Stimulated activated naive CD8-positive, alpha-beta T cell treated with anti-CD3 and anti-CD28 coated beads, Interleukin-15, amount 100 ng/mL, for 72 hours (primary cell): Measurements from ENCODE around the gene GLG1.
A peak's percentile ranks its signal among the peaks of the same experiment; 100 is the strongest.

Experiments
- ATAC-seq: fragments of 150-1000 bp; cut with Tn5 transposase; 2 replicates; pipeline ENCODE4 v1.10.0; 2021; ENCODE audit warnings: mild to moderate bottlenecking, moderate library complexity
- DNase-seq, 2 donors: peaks; one replicate each; pipeline ENCODE4 v3.0.0; 2021 to 2022
- H3K27ac Mint-ChIP-seq, 2 donors: one replicate each; pipeline ENCODE4 v1.8.0; 2022; ENCODE audit warnings: mild to moderate bottlenecking in 2 of 2, mixed read lengths in 2 of 2, moderate library complexity in 2 of 2
- H3K27me3 Mint-ChIP-seq: one replicate; pipeline ENCODE4 v1.8.0; 2022; ENCODE audit warnings: mixed read lengths
- H3K4me1 Mint-ChIP-seq: one replicate; pipeline ENCODE4 v1.8.0; 2022; ENCODE audit warnings: mild to moderate bottlenecking, mixed read lengths
- H3K4me3 Mint-ChIP-seq, 2 donors: one replicate each; pipeline ENCODE4 v1.8.0; 2022; ENCODE audit warnings: mild to moderate bottlenecking in 2 of 2, mixed read lengths in 2 of 2, moderate library complexity in 1 of 2
- H3K9me3 Mint-ChIP-seq, 2 donors: one replicate each; pipeline ENCODE4 v1.8.0; 2022; ENCODE audit warnings: mixed read lengths in 2 of 2

Gene GLG1

GRCh38 chr16:74596586-74596985, 10.3 kb downstream of the GLG1 start:
- Mint-ChIP-seq H3K4me1 (peaks cover 65% of the 10 kb centered on the region), H3K9me3 (no peaks in the 10 kb centered on the region)

DNA sequence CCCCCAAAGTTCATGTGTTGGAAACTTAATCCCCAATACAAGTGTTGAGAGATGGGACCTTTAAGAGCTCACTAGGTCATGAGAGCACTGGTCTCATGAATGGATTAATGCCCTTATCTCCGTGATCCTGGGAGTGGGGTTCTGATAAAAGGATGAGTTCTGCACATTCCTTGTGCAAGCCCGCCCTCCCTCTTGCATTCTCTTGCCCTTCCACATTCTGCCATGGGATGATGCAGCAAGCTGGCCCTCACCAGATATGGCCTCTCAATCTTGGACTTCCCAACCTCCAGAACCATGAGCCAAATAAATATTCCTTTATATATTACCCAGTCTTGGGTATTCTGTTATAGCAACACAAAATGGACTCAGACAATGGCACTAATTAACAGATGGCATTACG, 14.1 kb downstream of the GLG1 start:
- H3K27ac Mint-ChIP-seq = no peak overlapping the region
- no peak for ATAC-seq
- H3K27me3 Mint-ChIP-seq = no peaks in the 10 kb centered on the region
- H3K9me3 Mint-ChIP-seq = no peaks in the 10 kb centered on the region
- H3K4me1 Mint-ChIP-seq = peaks cover 55% of the 10 kb centered on the region
- DNase-seq = no peak
- H3K4me3 Mint-ChIP-seq = no peak overlapping the region

More at GRCh38 chr16:74596586-74596985, 10.3 kb downstream of the GLG1 start:
- Mint-ChIP-seq H3K27ac (peak overlapping the region in 1 of 2 donors; percentile 61), H3K27me3 (no peaks in the 10 kb centered on the region), H3K4me3 (no peak overlapping the region)
- no peak for ATAC-seq
- DNase-seq = no peak

GRCh38 chr16:74591876-74592650, 14.9 kb downstream of the GLG1 start:
- ATAC-seq (no peak), DNase-seq (no peak)
- no peak overlapping the region for H3K4me3 Mint-ChIP-seq
- H3K9me3 Mint-ChIP-seq = no peaks in the 10 kb centered on the region
- H3K27ac Mint-ChIP-seq = no peak overlapping the region
- H3K4me1 Mint-ChIP-seq = peaks cover 63% of the 10 kb centered on the region
- no peaks in the 10 kb centered on the region for H3K27me3 Mint-ChIP-seq

- ATAC-seq = no peak
- no peak for DNase-seq
- Mint-ChIP-seq H3K4me3 (no peak overlapping the region), H3K9me3 (no peaks in the 10 kb centered on the region), H3K27ac (peak overlapping the region in 1 of 2 donors; percentile 13), H3K27me3 (no peaks in the 10 kb centered on the region), H3K4me1 (peaks cover 64% of the 10 kb centered on the region)
Measured at GRCh38 chr16:74586948-74587347, 20.0 kb downstream of the GLG1 start.

DNA sequence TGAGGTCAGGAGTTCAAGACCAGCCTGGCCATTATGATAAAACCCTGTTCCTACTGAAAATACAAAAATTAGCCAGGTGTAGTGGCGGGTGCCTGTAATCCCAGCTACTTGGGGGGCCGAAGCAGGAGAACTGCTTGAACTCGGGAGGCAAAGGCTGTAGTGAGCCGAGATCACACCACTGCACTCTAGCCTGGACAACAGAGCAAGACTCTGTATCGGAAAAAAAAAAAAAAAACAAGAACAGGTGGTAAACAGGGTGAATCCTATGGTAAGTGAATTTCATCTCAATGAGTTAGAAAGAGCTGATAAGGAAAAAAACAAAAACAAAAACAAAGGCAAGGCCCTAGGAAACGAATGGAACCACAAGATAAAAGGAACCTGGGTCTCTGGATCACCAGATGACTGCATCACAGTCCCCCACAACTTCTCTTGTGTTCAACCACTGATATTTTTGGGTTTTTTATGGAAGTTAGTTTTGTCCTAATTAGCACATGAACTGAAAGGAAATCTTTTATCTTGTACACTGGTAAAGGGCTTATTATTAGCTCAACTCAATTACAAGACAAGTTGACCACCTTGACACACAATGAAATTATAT, 21.0 kb downstream of the GLG1 start:
- Mint-ChIP-seq H3K4me3 (no peak overlapping the region), H3K9me3 (no peaks in the 10 kb centered on the region), H3K4me1 (peaks cover 65% of the 10 kb centered on the region), H3K27ac (no peak overlapping the region), H3K27me3 (no peaks in the 10 kb centered on the region)
- DNase-seq (no peak), ATAC-seq (no peak)

DNA sequence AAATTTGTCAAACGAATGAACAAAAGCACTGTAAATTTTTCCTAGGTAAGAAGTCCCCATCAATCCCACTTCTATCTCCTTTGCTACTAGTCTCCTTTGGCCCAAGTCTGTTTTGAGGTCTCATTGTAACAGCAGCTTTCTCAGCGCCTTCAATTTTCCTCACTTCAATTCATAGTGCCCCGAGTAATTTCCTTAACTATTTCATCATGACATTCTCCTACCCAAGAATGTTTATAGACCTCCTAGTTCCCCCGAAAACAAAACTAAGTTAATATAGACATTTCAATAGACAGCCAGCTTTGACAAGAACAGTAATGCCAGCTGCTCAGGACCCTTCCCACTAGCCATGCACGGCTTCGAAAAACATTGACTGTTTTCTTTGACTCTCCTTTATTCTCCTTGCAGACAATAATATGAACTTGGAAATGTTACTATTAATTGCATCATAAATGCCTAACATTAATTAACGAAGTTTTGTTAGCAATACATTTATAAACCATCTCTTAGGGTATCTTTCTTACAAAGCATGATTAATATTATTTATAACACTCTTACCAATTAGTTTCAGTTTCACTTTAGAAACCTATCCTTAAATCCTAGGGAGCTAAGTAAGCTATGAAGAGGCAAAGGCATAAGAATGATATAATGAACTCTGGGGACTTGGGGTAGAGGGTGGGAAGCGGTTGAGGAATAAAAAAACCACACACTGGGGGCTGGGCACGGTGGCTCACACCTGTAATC, 22.8 kb downstream of the GLG1 start:
- Mint-ChIP-seq H3K4me3 (no peak overlapping the region), H3K27me3 (no peaks in the 10 kb centered on the region), H3K9me3 (no peaks in the 10 kb centered on the region), H3K27ac (peak overlapping the region; percentile 59 to 81), H3K4me1 (peaks cover 84% of the 10 kb centered on the region)
- ATAC-seq (no peak), DNase-seq (no peak)

DNA sequence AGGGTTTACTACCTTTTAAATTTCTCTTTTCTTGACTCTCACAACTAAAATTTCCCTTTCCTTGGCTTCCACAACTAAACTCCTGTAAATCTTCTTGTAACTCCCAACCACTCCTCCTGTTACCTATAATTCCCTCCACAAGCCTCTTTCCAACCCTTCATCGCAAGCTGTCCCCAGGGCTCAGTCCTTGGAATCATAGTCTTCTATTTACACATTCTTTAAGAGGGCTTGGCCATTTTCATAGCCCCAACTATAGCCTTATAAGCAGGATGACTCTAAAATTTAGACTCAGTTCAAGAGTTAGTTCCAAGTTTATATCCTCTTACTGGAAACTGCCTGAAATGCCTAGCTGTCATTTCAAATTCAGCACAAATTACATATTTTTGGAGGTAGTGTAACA, 23.9 kb downstream of the GLG1 start:
- no peak for DNase-seq
- peak overlapping the region in 1 of 2 donors; percentile 1 for H3K27ac Mint-ChIP-seq
- H3K4me3 Mint-ChIP-seq = no peak overlapping the region
- peaks cover 85% of the 10 kb centered on the region for H3K4me1 Mint-ChIP-seq
- no peaks in the 10 kb centered on the region for H3K27me3 Mint-ChIP-seq
- no peak for ATAC-seq
- H3K9me3 Mint-ChIP-seq = no peaks in the 10 kb centered on the region

DNA sequence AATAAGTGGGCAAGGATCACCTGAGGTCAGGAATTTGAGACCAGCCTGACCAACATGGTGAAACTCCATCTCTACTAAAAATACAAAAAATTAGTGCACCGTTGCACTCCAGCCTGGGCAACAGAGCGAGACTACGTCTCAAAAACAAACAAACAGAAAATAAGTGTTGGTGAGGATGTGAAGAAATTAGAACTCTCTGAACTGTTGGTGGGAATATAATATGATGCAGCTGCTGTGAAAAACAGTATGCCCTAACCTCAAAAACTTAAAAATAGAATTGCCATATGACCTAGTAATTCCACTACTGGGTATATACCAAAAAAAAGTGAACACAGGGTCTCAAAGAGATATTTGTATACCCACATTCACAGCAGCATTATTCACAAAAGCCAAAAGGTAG, 26.1 kb downstream of the GLG1 start:
- H3K9me3 Mint-ChIP-seq = no peaks in the 10 kb centered on the region
- H3K27me3 Mint-ChIP-seq = no peaks in the 10 kb centered on the region
- ATAC-seq (peak; percentile 32), DNase-seq (no peak)
- peak overlapping the region in 1 of 2 donors; percentile 30 for H3K27ac Mint-ChIP-seq
- no peak overlapping the region for H3K4me3 Mint-ChIP-seq
- peaks cover 81% of the 10 kb centered on the region for H3K4me1 Mint-ChIP-seq

GRCh38 chr16:74578838-74579237, 28.1 kb downstream of the GLG1 start:
- no peak for ATAC-seq
- no peak for DNase-seq
- no peaks in the 10 kb centered on the region for H3K9me3 Mint-ChIP-seq
- H3K4me3 Mint-ChIP-seq = peak overlapping the region in 1 of 2 donors; percentile 53
- H3K27me3 Mint-ChIP-seq = no peaks in the 10 kb centered on the region
- H3K4me1 Mint-ChIP-seq = peaks cover 84% of the 10 kb centered on the region
- H3K27ac Mint-ChIP-seq = no peak overlapping the region

- Mint-ChIP-seq H3K27me3 (no peaks in the 10 kb centered on the region), H3K27ac (peak overlapping the region; percentile 40 to 91), H3K9me3 (no peaks in the 10 kb centered on the region), H3K4me3 (peak overlapping the region in 1 of 2 donors; percentile 53), H3K4me1 (peaks cover 84% of the 10 kb centered on the region)
- DNase-seq (no peak), ATAC-seq (no peak)
Measured at GRCh38 chr16:74578433-74578832, 28.5 kb downstream of the GLG1 start.

DNA sequence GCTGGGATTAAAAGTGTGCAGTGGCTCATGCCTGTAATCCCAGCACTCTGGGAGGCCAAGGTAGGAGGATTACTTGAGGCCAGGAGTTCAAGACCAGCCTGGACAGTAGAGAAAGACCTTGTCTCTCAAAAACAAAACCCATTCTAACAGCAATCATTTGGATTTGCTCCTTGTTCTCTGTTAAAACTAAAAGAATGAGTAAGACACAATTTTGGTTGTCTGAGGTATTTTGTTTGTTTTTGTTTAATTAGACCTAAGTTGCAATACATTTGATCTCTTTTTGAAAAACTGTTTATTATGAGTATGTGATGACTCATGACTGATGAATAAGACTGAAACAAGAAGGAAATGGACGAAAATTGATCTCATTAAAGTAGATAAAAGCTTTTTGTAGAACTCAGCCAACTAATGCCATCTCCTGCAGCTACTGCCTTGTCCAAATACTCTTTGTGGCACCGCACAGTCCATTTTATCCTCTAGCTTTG, 29.0 kb downstream of the GLG1 start:
- ATAC-seq (peak; percentile 86), DNase-seq (no peak)
- no peaks in the 10 kb centered on the region for H3K9me3 Mint-ChIP-seq
- peak overlapping the region in 1 of 2 donors; percentile 42 for H3K4me3 Mint-ChIP-seq
- H3K27ac Mint-ChIP-seq = peak overlapping the region; percentile 40 to 91
- peaks cover 81% of the 10 kb centered on the region for H3K4me1 Mint-ChIP-seq
- no peaks in the 10 kb centered on the region for H3K27me3 Mint-ChIP-seq

DNA sequence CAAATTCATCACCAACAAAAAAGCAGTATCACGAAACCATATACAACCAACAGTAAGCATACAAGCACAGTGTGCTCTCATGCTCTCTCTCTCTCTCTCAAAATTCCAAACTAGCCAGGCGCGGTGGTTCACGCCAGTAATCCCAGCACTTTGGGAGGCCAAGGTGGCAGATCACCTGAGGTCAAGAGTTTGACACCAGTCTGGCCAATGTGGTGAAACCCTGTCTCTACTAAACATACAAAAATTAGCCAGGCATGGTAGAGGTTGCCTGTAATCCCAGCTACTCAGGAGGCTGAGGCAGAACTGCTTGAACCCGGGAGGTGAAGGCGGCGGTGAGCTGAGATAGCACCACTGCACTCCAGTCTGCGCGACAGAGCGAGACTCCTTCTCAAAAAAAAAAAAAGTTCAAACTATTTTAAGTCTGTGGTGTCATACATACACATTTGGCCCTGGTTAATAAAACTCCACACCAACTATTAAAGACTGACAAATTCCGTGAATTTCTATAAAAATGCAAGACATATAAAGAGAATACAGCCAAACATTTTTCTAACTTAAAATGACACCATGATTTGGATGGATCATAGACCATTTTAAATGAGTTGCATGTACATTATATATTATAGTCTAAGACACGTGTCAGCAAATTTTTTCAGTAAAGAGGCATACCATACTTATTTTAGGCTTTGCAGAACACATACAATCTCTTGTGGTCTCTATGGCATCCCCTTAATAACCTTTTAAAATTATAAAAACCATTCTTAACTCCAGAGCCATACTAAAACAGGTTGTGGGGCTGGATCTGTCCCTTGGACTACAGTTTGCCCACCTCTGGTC, 30.9 kb downstream of the GLG1 start:
- ATAC-seq = no peak
- Mint-ChIP-seq H3K27ac (peak overlapping the region in 1 of 2 donors; percentile 28), H3K27me3 (no peaks in the 10 kb centered on the region), H3K4me3 (no peak overlapping the region), H3K4me1 (peaks cover 84% of the 10 kb centered on the region), H3K9me3 (no peaks in the 10 kb centered on the region)
- DNase-seq = no peak

- DNase-seq (no peak), ATAC-seq (no peak)
- Mint-ChIP-seq H3K27ac (peak overlapping the region in 1 of 2 donors; percentile 24), H3K4me3 (no peak overlapping the region), H3K9me3 (no peaks in the 10 kb centered on the region), H3K4me1 (peaks cover 84% of the 10 kb centered on the region), H3K27me3 (no peaks in the 10 kb centered on the region)
Measured at GRCh38 chr16:74575175-74575806, 31.6 kb downstream of the GLG1 start.

GRCh38 chr16:74574146-74574545, 32.8 kb downstream of the GLG1 start:
- Mint-ChIP-seq H3K27ac (no peak overlapping the region), H3K4me1 (peaks cover 82% of the 10 kb centered on the region), H3K27me3 (no peaks in the 10 kb centered on the region), H3K4me3 (no peak overlapping the region), H3K9me3 (no peaks in the 10 kb centered on the region)
- DNase-seq = no peak
- ATAC-seq = no peak

- ATAC-seq = no peak
- Mint-ChIP-seq H3K4me3 (no peak overlapping the region), H3K9me3 (no peaks in the 10 kb centered on the region), H3K4me1 (peaks cover 82% of the 10 kb centered on the region), H3K27me3 (no peaks in the 10 kb centered on the region), H3K27ac (no peak overlapping the region)
- DNase-seq = no peak
Measured at GRCh38 chr16:74573622-74574021, 33.3 kb downstream of the GLG1 start.
